ENCODE measurements around the gene SLC13A3.

DNA sequence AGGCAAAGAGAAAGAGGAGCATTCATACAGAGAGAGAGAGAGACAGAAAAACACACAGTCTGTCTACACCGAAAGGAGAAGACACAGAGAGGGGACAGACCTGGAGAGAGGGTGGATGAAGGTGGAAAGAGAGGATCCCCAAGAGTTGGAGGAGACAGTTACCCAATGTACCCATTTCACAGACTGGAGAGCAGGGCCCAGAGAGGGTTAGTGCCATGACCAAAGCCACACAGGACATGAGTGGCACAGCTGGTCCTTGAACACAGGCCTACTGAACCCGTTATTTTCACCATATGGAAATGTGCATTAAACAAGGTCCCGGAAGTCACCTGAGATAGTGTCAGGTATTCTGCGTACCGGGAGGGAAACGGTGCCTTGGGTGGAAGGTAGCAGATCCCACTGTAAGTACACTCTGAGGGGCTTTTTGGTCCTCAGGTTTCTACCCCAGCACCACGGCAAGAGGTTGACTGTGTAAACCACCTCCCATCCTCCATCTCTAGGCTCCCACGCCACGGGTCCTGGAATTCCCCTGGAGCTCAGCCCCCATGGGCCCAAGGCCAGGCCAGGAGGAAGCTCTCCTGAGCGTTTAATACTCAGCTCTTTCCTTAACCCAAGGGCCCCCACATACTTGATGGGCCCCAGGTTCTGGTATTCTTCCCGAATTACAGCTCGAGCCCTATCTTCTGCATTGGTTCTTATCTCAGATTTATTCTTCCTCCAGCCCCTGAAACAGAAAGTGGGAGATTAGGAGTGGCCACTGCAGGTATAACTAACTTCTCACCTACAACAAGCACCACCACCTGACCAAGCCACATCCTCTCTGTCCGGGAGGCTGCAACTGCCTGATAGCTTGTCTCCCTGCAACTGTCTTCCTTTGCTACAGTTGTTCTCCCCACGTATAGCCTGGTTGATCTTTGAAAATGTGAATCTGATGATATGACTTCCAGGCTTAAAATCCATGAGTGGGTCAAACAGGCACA, 62.4 kb downstream of the SLC13A3 start:
- TF ChIP-seq, protein P1, sequence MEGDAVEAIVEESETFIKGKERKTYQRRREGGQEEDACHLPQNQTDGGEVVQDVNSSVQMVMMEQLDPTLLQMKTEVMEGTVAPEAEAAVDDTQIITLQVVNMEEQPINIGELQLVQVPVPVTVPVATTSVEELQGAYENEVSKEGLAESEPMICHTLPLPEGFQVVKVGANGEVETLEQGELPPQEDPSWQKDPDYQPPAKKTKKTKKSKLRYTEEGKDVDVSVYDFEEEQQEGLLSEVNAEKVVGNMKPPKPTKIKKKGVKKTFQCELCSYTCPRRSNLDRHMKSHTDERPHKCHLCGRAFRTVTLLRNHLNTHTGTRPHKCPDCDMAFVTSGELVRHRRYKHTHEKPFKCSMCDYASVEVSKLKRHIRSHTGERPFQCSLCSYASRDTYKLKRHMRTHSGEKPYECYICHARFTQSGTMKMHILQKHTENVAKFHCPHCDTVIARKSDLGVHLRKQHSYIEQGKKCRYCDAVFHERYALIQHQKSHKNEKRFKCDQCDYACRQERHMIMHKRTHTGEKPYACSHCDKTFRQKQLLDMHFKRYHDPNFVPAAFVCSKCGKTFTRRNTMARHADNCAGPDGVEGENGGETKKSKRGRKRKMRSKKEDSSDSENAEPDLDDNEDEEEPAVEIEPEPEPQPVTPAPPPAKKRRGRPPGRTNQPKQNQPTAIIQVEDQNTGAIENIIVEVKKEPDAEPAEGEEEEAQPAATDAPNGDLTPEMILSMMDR (IDR thresholded peaks at IDR 0.05), result no peak
- TF ChIP-seq EP300 (IDR thresholded peaks at IDR 0.05) (no peak), POLR2A (IDR thresholded peaks at IDR 0.05) (no peak)

All from tibial nerve (tissue), 4 donors.